ENCODE results near the gene ST6GALNAC3. TPM values are rescaled to one million over a fixed set of nuclear protein-coding genes. Genes with fewer than 3 reads are reported as not detected.

ST6GALNAC3 gene
- total and polyA plus RNA-seq, 2 donors = 1.2 to 1.8 TPM

DNA sequence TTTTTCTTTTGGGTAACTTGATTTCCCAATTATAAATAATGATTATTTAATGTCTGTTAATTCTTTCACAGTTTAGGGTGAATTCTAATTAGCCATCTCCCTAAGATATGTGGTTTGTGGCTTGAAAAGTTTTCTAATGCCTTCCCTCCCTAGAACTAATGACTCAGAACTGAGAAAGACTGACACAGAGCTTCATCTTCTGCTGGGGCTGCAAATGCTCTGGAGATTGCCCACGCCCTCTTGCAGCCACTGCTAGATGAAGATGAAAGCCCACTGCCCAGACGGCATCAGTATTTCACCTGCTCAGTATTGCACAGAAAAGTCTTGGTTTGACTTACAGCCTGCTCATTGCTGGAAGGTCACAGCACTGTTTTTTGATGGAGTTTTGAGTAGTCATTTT, 101.5 kb downstream of the ST6GALNAC3 start:
- Histone ChIP-seq H3K4me3 (ENCODE audit: low read length in 2 of 2) (no peak overlapping the region), H3K9me3 (ENCODE audit: control insufficient read depth in 2 of 2, insufficient read depth in 1 of 2, low read length in 1 of 2) (no peaks in the 10 kb centered on the region), H3K27ac (ENCODE audit: low read depth in 1 of 2, low read length in 1 of 2) (no peak overlapping the region), H3K36me3 (ENCODE audit: control insufficient read depth in 2 of 2, insufficient read depth in 2 of 2, low read length in 1 of 2) (no peaks in the 10 kb centered on the region), H3K27me3 (ENCODE audit: control insufficient read depth in 2 of 2, insufficient read depth in 1 of 2, low read length in 1 of 2) (no peaks in the 10 kb centered on the region), H3K4me1 (ENCODE audit: control insufficient read depth in 2 of 2, insufficient read depth in 2 of 2, low read length in 2 of 2) (no peaks in the 10 kb centered on the region)
- no peak for DNase-seq (ENCODE audit: low read depth in 6 of 9, low spot score in 9 of 9)
- 91% methylated on average over 2 of the region's 2 CpGs for WGBS

DNA sequence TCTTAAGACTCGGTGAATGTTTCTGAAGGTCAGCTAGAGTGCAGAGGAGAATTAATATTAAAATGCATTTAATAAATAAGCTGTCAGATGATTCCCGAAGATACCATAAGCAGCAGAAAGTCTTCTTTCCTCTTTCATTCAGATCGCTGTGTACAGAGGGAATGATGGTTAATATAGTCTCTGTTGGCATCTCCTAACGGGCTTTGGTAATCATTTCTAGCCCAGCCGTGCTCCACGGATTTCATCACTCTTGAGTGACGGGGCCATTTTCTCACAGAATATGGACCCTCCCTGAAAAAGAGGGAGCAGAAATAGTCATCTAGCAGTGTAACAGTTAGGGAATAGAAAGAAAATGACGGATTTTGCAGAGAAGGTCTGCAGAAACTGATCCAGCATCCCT, 103.1 kb downstream of the ST6GALNAC3 start:
- 97% methylated on average over 8 of the region's 8 CpGs for WGBS
- H3K27ac ChIP-seq (ENCODE audit: low read depth in 1 of 2, low read length in 1 of 2) = no peak overlapping the region
- no peaks in the 10 kb centered on the region for H3K4me1 ChIP-seq (ENCODE audit: control insufficient read depth in 2 of 2, insufficient read depth in 2 of 2, low read length in 2 of 2)
- DNase-seq (ENCODE audit: low read depth in 6 of 9, low spot score in 9 of 9) = no peak
- H3K36me3 ChIP-seq (ENCODE audit: control insufficient read depth in 2 of 2, insufficient read depth in 2 of 2, low read length in 1 of 2) = no peaks in the 10 kb centered on the region
- no peaks in the 10 kb centered on the region for H3K27me3 ChIP-seq (ENCODE audit: control insufficient read depth in 2 of 2, insufficient read depth in 1 of 2, low read length in 1 of 2)
- H3K9me3 ChIP-seq (ENCODE audit: control insufficient read depth in 2 of 2, insufficient read depth in 1 of 2, low read length in 1 of 2) = no peaks in the 10 kb centered on the region
- H3K4me3 ChIP-seq (ENCODE audit: low read length in 2 of 2) = no peak overlapping the region

DNA sequence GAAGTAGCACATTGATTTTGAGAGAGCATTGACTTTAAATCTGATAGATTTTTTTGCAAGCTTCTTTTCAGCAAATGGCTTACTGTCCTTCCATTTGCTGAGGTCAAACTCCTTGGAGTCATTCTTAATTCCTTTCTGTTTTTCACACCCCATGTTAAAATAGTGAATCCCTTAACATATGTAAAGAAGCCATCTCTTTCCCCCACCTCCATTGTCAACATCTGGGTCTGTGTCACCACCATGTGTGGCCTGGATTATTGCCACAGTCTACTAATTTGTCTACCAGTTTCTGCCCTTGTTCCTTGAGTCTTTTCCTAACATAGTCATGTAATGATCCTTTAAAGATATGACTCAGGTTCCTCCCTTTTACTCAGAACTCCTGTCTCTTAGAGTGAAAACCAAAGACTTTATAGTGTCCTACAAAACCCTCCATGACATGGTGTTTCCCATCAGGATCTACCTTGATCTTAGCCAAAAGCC, 104.7 kb downstream of the ST6GALNAC3 start:
- Histone ChIP-seq H3K4me3 (ENCODE audit: low read length in 2 of 2) (no peak overlapping the region), H3K27me3 (ENCODE audit: control insufficient read depth in 2 of 2, insufficient read depth in 1 of 2, low read length in 1 of 2) (no peaks in the 10 kb centered on the region), H3K4me1 (ENCODE audit: control insufficient read depth in 2 of 2, insufficient read depth in 2 of 2, low read length in 2 of 2) (no peaks in the 10 kb centered on the region), H3K27ac (ENCODE audit: low read depth in 1 of 2, low read length in 1 of 2) (no peak overlapping the region), H3K36me3 (ENCODE audit: control insufficient read depth in 2 of 2, insufficient read depth in 2 of 2, low read length in 1 of 2) (no peaks in the 10 kb centered on the region), H3K9me3 (ENCODE audit: control insufficient read depth in 2 of 2, insufficient read depth in 1 of 2, low read length in 1 of 2) (no peaks in the 10 kb centered on the region)
- no peak for DNase-seq (ENCODE audit: low read depth in 6 of 9, low spot score in 9 of 9)

DNA sequence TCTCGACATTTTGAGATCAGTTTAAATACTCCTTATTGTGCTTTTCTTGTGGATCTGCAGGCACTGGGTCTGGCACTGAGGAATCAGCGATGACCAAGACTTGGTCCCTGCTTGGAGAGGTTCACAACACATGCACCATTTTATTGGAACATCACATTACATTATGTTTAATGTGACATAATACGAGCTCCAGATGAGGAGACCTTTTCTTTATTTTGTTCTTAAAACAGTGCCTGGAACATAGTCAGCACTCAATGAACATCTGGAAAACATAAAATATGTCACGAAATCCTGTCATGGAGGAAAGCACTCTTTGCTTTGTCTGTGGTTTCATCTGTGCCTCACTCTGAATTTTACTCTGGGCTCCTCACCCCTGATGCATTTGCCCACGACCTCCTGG, 110.7 kb downstream of the ST6GALNAC3 start:
- 81% methylated on average over 5 of the region's 5 CpGs for WGBS
- DNase-seq (ENCODE audit: low read depth in 6 of 9, low spot score in 9 of 9) = no peak
- no peaks in the 10 kb centered on the region for H3K4me1 ChIP-seq (ENCODE audit: control insufficient read depth in 2 of 2, insufficient read depth in 2 of 2, low read length in 2 of 2)
- no peak overlapping the region for H3K27ac ChIP-seq (ENCODE audit: low read depth in 1 of 2, low read length in 1 of 2)
- H3K4me3 ChIP-seq (ENCODE audit: low read length in 2 of 2) = no peak overlapping the region
- H3K36me3 ChIP-seq (ENCODE audit: control insufficient read depth in 2 of 2, insufficient read depth in 2 of 2, low read length in 1 of 2) = no peaks in the 10 kb centered on the region
- H3K27me3 ChIP-seq (ENCODE audit: control insufficient read depth in 2 of 2, insufficient read depth in 1 of 2, low read length in 1 of 2) = no peaks in the 10 kb centered on the region
- H3K9me3 ChIP-seq (ENCODE audit: control insufficient read depth in 2 of 2, insufficient read depth in 1 of 2, low read length in 1 of 2) = no peaks in the 10 kb centered on the region

DNA sequence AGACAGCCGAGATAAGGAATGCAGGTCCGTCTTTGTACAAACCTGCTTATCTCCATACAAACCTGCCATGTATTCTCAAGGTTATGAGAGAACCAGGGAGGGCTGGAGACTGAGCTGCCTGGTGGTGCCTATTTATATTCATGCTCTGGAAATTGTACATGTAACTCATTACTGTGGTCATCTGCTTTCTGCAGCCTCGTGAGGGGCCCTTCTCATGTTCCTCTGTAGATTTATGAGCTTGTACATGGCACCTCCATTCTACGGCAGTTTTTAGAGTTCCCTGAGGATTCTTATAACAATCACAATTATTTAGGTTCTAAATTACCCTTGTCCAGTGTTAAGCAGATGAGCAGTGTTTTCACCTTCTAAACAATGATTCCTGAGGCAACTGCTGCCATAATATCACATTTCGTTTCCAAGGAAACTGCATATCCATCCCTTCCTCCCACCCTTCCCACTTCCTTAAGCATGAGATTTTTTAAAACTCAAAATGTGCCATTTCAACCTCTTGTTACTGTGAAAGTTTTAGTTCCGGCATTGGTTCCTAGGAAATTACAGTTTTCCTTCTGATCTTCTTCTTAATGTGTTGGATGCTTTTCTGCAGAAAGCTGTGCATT, 112.1 kb downstream of the ST6GALNAC3 start:
- Histone ChIP-seq H3K27ac (ENCODE audit: low read depth in 1 of 2, low read length in 1 of 2) (no peak overlapping the region), H3K9me3 (ENCODE audit: control insufficient read depth in 2 of 2, insufficient read depth in 1 of 2, low read length in 1 of 2) (no peaks in the 10 kb centered on the region), H3K4me3 (ENCODE audit: low read length in 2 of 2) (no peak overlapping the region), H3K36me3 (ENCODE audit: control insufficient read depth in 2 of 2, insufficient read depth in 2 of 2, low read length in 1 of 2) (no peaks in the 10 kb centered on the region), H3K27me3 (ENCODE audit: control insufficient read depth in 2 of 2, insufficient read depth in 1 of 2, low read length in 1 of 2) (no peaks in the 10 kb centered on the region), H3K4me1 (ENCODE audit: control insufficient read depth in 2 of 2, insufficient read depth in 2 of 2, low read length in 2 of 2) (no peaks in the 10 kb centered on the region)
- DNase-seq (ENCODE audit: low read depth in 6 of 9, low spot score in 9 of 9) = no peak
- WGBS = 95% methylated on average over 6 of the region's 6 CpGs

DNA sequence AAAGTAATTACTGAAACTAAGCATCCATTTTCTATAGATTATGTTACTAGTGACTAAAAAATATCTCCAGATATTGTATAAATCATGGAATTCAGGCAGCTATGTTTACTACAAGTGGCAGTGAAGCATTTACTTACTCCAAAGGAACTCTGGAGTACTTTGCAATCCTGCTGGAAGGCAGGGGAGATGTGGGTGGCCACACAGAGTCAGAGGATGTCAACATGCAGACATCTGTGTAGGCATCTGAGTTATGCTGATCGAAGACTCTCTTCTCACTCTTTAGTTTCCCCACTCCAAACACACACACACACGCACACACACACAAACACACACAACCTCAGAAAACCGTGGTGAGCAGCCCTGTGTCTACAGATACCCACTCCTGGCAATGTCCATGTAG, 112.9 kb downstream of the ST6GALNAC3 start:
- no peaks in the 10 kb centered on the region for H3K27me3 ChIP-seq (ENCODE audit: control insufficient read depth in 2 of 2, insufficient read depth in 1 of 2, low read length in 1 of 2)
- DNase-seq (ENCODE audit: low read depth in 6 of 9, low spot score in 9 of 9) = no peak
- WGBS = 93% methylated on average over 3 of the region's 3 CpGs

DNA sequence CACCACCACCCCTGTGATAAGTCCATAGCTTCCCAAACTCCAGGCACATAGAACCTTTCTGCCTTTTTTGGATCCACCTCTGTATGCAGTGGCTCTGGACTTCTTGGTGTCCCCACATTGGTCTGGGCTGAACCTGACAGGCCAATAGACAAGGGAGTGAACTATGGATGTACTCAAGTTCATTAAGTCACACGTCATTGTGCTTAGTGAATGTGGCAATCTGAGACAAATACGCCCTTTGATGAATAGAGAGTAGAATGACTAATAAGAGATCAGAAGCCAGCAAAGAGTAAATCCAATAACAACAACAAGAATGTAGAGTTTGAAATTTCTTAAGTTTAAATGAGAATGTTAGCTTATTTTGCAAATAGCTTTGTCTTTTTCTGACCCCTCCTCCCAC, 114.8 kb downstream of the ST6GALNAC3 start:
- no peaks in the 10 kb centered on the region for H3K27me3 ChIP-seq (ENCODE audit: control insufficient read depth in 2 of 2, insufficient read depth in 1 of 2, low read length in 1 of 2)
- no peak for DNase-seq (ENCODE audit: low read depth in 6 of 9, low spot score in 9 of 9)
- no peak overlapping the region for H3K27ac ChIP-seq (ENCODE audit: low read depth in 1 of 2, low read length in 1 of 2)
- no peaks in the 10 kb centered on the region for H3K36me3 ChIP-seq (ENCODE audit: control insufficient read depth in 2 of 2, insufficient read depth in 2 of 2, low read length in 1 of 2)
- 98% methylated on average over 2 of the region's 2 CpGs for whole genome bisulfite sequencing
- no peaks in the 10 kb centered on the region for H3K9me3 ChIP-seq (ENCODE audit: control insufficient read depth in 2 of 2, insufficient read depth in 1 of 2, low read length in 1 of 2)
- no peak overlapping the region for H3K4me3 ChIP-seq (ENCODE audit: low read length in 2 of 2)
- no peaks in the 10 kb centered on the region for H3K4me1 ChIP-seq (ENCODE audit: control insufficient read depth in 2 of 2, insufficient read depth in 2 of 2, low read length in 2 of 2)

More for the DNA sequence above, 112.9 kb downstream of the ST6GALNAC3 start:
- H3K9me3 ChIP-seq (ENCODE audit: control insufficient read depth in 2 of 2, insufficient read depth in 1 of 2, low read length in 1 of 2) = no peaks in the 10 kb centered on the region
- H3K27ac ChIP-seq (ENCODE audit: low read depth in 1 of 2, low read length in 1 of 2) = no peak overlapping the region
- H3K4me3 ChIP-seq (ENCODE audit: low read length in 2 of 2) = no peak overlapping the region
- no peaks in the 10 kb centered on the region for H3K36me3 ChIP-seq (ENCODE audit: control insufficient read depth in 2 of 2, insufficient read depth in 2 of 2, low read length in 1 of 2)
- no peaks in the 10 kb centered on the region for H3K4me1 ChIP-seq (ENCODE audit: control insufficient read depth in 2 of 2, insufficient read depth in 2 of 2, low read length in 2 of 2)

DNA sequence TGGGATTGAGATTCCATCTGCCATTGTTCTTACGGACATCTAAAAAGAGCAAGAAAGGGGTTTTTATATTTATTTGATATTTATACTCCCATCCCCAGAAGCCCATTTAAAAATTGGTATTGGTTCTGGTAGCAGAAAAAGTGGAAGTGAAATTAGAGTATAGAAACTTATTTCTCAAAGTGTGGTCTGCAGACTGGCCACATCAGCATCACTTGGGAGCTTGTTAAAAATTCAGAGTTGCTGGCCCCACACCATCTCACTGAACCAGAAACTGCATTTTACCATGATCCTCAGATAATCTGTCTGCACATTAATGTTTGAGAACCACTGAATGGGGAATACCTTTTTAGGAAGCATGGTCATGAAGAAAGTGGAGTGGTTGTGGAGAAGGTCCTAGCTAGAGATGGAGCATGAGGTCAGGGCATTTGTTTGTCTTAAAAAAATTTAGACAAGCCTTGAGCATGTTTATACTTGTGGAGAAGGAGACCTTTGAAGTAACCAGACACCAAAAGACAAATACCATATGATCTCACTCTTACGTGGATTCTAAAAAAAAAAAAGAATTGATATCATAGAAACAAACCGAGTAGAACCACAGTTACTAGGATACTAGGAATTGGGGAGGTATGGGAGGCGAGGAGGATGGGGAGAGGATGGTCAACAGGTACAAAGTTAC, 116.3 kb downstream of the ST6GALNAC3 start:
- Histone ChIP-seq H3K27ac (ENCODE audit: low read depth in 1 of 2, low read length in 1 of 2) (no peak overlapping the region), H3K4me1 (ENCODE audit: control insufficient read depth in 2 of 2, insufficient read depth in 2 of 2, low read length in 2 of 2) (no peaks in the 10 kb centered on the region), H3K4me3 (ENCODE audit: low read length in 2 of 2) (no peak overlapping the region), H3K9me3 (ENCODE audit: control insufficient read depth in 2 of 2, insufficient read depth in 1 of 2, low read length in 1 of 2) (no peaks in the 10 kb centered on the region), H3K36me3 (ENCODE audit: control insufficient read depth in 2 of 2, insufficient read depth in 2 of 2, low read length in 1 of 2) (no peaks in the 10 kb centered on the region), H3K27me3 (ENCODE audit: control insufficient read depth in 2 of 2, insufficient read depth in 1 of 2, low read length in 1 of 2) (no peaks in the 10 kb centered on the region)
- WGBS = 97% methylated on average over 4 of the region's 4 CpGs
- no peak for DNase-seq (ENCODE audit: low read depth in 6 of 9, low spot score in 9 of 9)

DNA sequence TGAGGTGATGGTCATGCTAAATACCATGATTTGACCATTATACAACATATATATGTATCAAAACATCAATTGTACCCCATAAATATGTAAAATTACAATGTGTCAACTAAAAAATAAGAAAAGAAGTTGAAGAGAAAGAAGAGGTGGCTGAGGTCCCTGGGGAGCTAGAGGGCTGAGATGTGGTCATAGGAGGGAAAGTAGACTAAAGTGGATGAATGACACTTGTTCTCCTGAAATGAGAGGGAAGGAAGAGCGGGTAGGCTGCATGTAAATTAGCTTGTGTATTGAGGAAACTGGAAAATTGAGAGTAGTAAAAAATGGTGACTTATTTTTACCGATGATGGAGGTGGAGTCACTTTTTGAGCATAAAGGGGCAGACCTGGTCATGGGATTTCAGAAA, 117.0 kb downstream of the ST6GALNAC3 start:
- Histone ChIP-seq H3K27ac (ENCODE audit: low read depth in 1 of 2, low read length in 1 of 2) (no peak overlapping the region), H3K4me3 (ENCODE audit: low read length in 2 of 2) (no peak overlapping the region), H3K9me3 (ENCODE audit: control insufficient read depth in 2 of 2, insufficient read depth in 1 of 2, low read length in 1 of 2) (no peaks in the 10 kb centered on the region), H3K27me3 (ENCODE audit: control insufficient read depth in 2 of 2, insufficient read depth in 1 of 2, low read length in 1 of 2) (no peaks in the 10 kb centered on the region), H3K4me1 (ENCODE audit: control insufficient read depth in 2 of 2, insufficient read depth in 2 of 2, low read length in 2 of 2) (no peaks in the 10 kb centered on the region), H3K36me3 (ENCODE audit: control insufficient read depth in 2 of 2, insufficient read depth in 2 of 2, low read length in 1 of 2) (no peaks in the 10 kb centered on the region)
- WGBS = 96% methylated on average over 2 of the region's 2 CpGs
- no peak for DNase-seq (ENCODE audit: low read depth in 6 of 9, low spot score in 9 of 9)
